AG04450 (cell line): ENCODE results near the gene PGM1. TPM values are rescaled to one million over a fixed set of nuclear protein-coding genes. Genes with fewer than 3 reads are reported as not detected.

ENCODE experiments used
- CTCF ChIA-PET: fragments of 300-600, 350-600 bp; formaldehyde crosslinking; extraction: SDS; loops from one replicate; lab custom pipeline; 2022; ENCODE audit warnings: antibody characterized with exemption, inconsistent platforms; lab: Charles Lee
- POLR2A ChIA-PET: fragments of 350-600 bp; formaldehyde crosslinking; extraction: SDS; loops from one replicate; lab custom pipeline; 2021; ENCODE audit warnings: antibody characterized with exemption, inconsistent platforms; lab: Yijun Ruan, JAX
- DNase-seq: peaks from one replicate; pipeline ENCODE4 v3.0.0-alpha.2; 2011; ENCODE audit warnings: low read depth, low spot score
- H3K27ac ChIP-seq: one replicate; pipeline ENCODE4 v1.5.1; 2012; ENCODE audit warnings: low read depth, low read length, control low read depth
- H3K27me3 ChIP-seq: one replicate; pipeline ENCODE4 v1.6.0; 2012; ENCODE audit warnings: low read length; ENCODE audit not compliant: control insufficient read depth, insufficient read depth
- H3K4me3 ChIP-seq: 2 replicates; pipeline ENCODE4 v1.5.1; 2011; ENCODE audit warnings: mild to moderate bottlenecking, low read depth, low read length, control low read depth
- H3K9me3 ChIP-seq: 2 replicates; pipeline ENCODE4 v1.5.1; 2012; ENCODE audit warnings: low read length; ENCODE audit not compliant: control insufficient read depth, insufficient read depth
- CTCF ChIP-seq: IDR thresholded peaks from 2 replicates; pipeline ENCODE4 v1.5.1; 2011; ENCODE audit warnings: low read depth, low read length, control low read depth, inconsistent platforms
- polyA plus RNA-seq: library from polyadenylated mRNA; depleted of rRNA; stranded (reverse); fragments of >200 nt; gene quantifications from 2 replicates; pipeline ENCODE4 v1.2.3, GENCODE V29; 2011; rRNA removed
- small RNA-seq: library from RNA; depleted of rRNA; stranded (forward); fragments of <200 nt; gene quantifications from one replicate; pipeline ENCODE3, GENCODE V24; 2012; ENCODE audit warnings: low read depth; ENCODE audit not compliant: insufficient read length

PGM1 gene
- polyA plus RNA-seq, 1 experiment: 25.0 TPM

- CTCF ChIA-PET: no interaction called here
Observed at GRCh38 chr1:63701187-63701586, 108.0 kb downstream of the PGM1 start.

GRCh38 chr1:63703701-63704107 is 110.5 kb downstream of the PGM1 start:
- Histone ChIP-seq H3K27ac (no peak overlapping the region), H3K4me3 (no peak overlapping the region), H3K27me3 (peaks cover 28% of the 10 kb centered on the region), H3K9me3 (no peaks in the 10 kb centered on the region)
- no peak for DNase-seq
- CTCF ChIA-PET: interaction anchor here (1.0 kb wide), 1 partner anchor 12 kb away, joined by 5 read pairs; no protein-coding TSS in a partner anchor
- no peak for TF ChIP-seq CTCF
- POLR2A ChIA-PET: no interaction called here

More at GRCh38 chr1:63701187-63701586, 108.0 kb downstream of the PGM1 start:
- Histone ChIP-seq H3K4me3 (no peak overlapping the region), H3K27me3 (peaks cover 25% of the 10 kb centered on the region), H3K9me3 (no peaks in the 10 kb centered on the region), H3K27ac (no peak overlapping the region)
- POLR2A ChIA-PET: no interaction called here
- DNase-seq: no peak
- no peak for TF ChIP-seq CTCF

- POLR2A ChIA-PET: no interaction called here
- H3K27me3 ChIP-seq: peaks cover 27% of the 10 kb centered on the region
- no peak overlapping the region for H3K27ac ChIP-seq
- no peaks in the 10 kb centered on the region for H3K9me3 ChIP-seq
- no peak for DNase-seq
- TF ChIP-seq CTCF: no peak
- no peak overlapping the region for H3K4me3 ChIP-seq
- CTCF ChIA-PET: interaction anchor here (1.0 kb wide), 1 partner anchor 12 kb away, joined by 5 read pairs; no protein-coding TSS in a partner anchor
Observed at GRCh38 chr1:63704443-63704842, 111.2 kb downstream of the PGM1 start.

GRCh38 chr1:63705078-63705477 is 111.9 kb downstream of the PGM1 start:
- Histone ChIP-seq H3K27me3 (peaks cover 27% of the 10 kb centered on the region), H3K27ac (no peak overlapping the region), H3K4me3 (no peak overlapping the region), H3K9me3 (no peaks in the 10 kb centered on the region)
- DNase-seq: no peak
- CTCF ChIA-PET: no interaction called here
- POLR2A ChIA-PET: no interaction called here
- TF ChIP-seq CTCF: no peak

GRCh38 chr1:63709267-63709828 is 116.1 kb downstream of the PGM1 start:
- H3K27ac ChIP-seq: no peak overlapping the region
- ChIA-PET CTCF (interaction anchor here (0.6 to 1.4 kb wide), 4 partner anchors 17 to 428 kb away, joined by 3 to 7 read pairs (median 4); no protein-coding TSS in a partner anchor), POLR2A (no interaction called here)
- H3K4me3 ChIP-seq: no peak overlapping the region
- no peak for TF ChIP-seq CTCF
- no peak for DNase-seq
- peaks cover 29% of the 10 kb centered on the region for H3K27me3 ChIP-seq
- no peaks in the 10 kb centered on the region for H3K9me3 ChIP-seq

Small RNA genes within 50 kb of the gene (small RNA-seq; reads per million reads assigned to genes)
- gene RF02105 (not detected), gene RF02106 (not detected), gene RF02107 (not detected), gene RF02108 (not detected), gene RF02109 (not detected), gene RF02110 (not detected)

Other genes starting within 250 kb of the PGM1 start
- 13.2 and 21.6 TPM in 2 replicates for gene ALG6, start 225.8 kb upstream of the PGM1 start, polyA plus RNA-seq
- 12.3 and 18.0 TPM in 2 replicates for gene ITGB3BP, start 70.2 kb upstream of the PGM1 start, polyA plus RNA-seq
- gene EFCAB7, start 69.9 kb upstream of the PGM1 start, polyA plus RNA-seq: 3.9 and 6.0 TPM in 2 replicates
- gene ROR1, start 180.6 kb downstream of the PGM1 start, polyA plus RNA-seq: 7.1 and 7.3 TPM in 2 replicates